Dedifferentiated amniotic fluid mesenchymal stem cell (primary cell): ENCODE measurements around the gene STX16.
"Not testable (repeated sequence)": the region's sequence is repeated elsewhere in the genome, so short reads cannot be mapped to it uniquely, and the experiment has no call there.

Experiments
- DNase-seq: peaks from one replicate; pipeline ENCODE4 v3.0.0-alpha.2; 2016; ENCODE audit errors: extremely low spot score

STX16 gene

DNA sequence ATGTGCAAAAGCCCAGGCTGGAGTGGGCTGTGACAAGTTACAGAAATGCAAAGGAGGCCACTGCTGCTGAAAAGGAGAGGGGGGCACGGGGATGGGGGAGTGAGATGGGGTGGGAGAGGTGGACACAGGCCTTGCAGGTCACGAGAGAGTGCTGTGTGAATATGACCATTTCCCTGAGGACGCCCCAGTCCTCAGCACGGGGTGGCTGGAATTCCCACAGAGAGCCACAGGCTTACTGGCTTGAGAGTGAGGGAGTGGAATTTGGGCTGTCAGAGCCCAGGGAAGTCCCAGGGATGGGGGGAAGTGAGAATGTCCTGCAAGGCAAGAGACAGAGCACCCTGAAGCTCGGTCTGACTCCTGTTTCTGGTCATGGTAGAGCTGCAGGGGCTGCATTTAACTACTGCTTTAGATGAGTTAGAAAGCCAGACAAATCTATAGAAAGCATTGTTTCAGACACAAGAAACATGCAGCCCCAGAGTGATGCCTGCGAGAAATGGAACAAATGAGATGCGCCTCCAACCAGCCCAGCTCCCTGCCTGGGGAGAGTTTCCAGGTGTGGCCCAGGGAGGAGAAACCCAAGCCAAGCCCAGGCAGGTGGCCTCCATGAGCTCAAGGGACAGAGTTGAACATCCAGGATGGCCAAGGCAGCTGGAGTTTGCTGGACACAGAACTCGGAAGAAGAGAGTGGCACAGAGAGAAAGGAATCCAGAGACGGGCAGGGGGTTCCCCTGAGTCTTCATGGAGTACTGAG, 72.0 kb downstream of the STX16 start:
- no peak for DNase-seq

- no peak for DNase-seq
Measured at GRCh38 chr20:58723628-58723984, 72.5 kb downstream of the STX16 start.

- not testable (repeated sequence) for DNase-seq
Measured at GRCh38 chr20:58726156-58726555, 75.1 kb downstream of the STX16 start.
